Measurements from ENCODE around the gene BCORL1. TPM values are rescaled to one million over a fixed set of nuclear protein-coding genes. Genes with fewer than 3 reads are reported as not detected.

The BCORL1 gene
- total RNA-seq, 4 donors from 2014 or later = 5.9 to 11.0 (median 7.9) TPM

DNA sequence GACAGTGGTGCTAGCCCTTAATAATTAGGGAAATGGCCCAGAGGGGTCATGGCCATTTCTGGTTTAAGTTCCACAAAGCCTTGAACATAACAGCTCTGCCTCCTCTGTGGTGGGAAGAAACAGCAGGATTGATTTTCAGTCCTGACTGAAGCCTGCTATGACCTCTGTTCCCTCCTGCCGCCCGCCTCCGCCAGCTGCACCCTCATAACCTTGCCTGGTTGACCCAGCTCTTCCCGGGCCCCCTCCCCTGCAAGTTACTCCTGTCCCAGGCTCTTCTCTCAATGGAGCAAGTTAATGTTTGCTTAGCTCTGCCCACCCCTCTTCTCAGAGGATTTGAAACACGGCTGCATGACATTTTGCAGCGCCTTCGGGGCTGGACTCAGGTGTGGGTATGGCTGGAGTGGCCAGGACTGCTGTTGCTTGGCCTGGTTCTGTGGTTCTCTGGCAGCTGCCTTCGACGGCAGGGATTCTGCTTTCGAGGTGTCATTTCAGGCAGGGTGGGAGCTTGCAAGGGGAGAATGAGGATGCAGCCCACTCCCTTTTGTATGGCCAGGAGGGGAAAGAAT lies 27.3 kb downstream of the BCORL1 start:
- Histone ChIP-seq H3K4me3 (no peak overlapping the region), H3K27ac (no peak overlapping the region), H3K36me3 (peaks cover 21% of the 10 kb centered on the region), H3K4me1 (no peaks in the 10 kb centered on the region), H3K27me3 (no peaks in the 10 kb centered on the region), H3K9me3 (no peaks in the 10 kb centered on the region)
- DNase-seq (ENCODE audit: low spot score in 2 of 2) = peak in 1 of 2 donors; percentile 26
- 77% methylated on average over 10 of the region's 10 CpGs for WGBS
- no peak for TF ChIP-seq POLR2AphosphoS5 (IDR thresholded peaks at IDR 0.05)
- TF ChIP-seq, protein P1, sequence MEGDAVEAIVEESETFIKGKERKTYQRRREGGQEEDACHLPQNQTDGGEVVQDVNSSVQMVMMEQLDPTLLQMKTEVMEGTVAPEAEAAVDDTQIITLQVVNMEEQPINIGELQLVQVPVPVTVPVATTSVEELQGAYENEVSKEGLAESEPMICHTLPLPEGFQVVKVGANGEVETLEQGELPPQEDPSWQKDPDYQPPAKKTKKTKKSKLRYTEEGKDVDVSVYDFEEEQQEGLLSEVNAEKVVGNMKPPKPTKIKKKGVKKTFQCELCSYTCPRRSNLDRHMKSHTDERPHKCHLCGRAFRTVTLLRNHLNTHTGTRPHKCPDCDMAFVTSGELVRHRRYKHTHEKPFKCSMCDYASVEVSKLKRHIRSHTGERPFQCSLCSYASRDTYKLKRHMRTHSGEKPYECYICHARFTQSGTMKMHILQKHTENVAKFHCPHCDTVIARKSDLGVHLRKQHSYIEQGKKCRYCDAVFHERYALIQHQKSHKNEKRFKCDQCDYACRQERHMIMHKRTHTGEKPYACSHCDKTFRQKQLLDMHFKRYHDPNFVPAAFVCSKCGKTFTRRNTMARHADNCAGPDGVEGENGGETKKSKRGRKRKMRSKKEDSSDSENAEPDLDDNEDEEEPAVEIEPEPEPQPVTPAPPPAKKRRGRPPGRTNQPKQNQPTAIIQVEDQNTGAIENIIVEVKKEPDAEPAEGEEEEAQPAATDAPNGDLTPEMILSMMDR (IDR thresholded peaks at IDR 0.05) = no peak
- TF ChIP-seq EP300 (IDR thresholded peaks at IDR 0.05) = no peak
- TF ChIP-seq POLR2A (IDR thresholded peaks at IDR 0.05) = no peak

DNA sequence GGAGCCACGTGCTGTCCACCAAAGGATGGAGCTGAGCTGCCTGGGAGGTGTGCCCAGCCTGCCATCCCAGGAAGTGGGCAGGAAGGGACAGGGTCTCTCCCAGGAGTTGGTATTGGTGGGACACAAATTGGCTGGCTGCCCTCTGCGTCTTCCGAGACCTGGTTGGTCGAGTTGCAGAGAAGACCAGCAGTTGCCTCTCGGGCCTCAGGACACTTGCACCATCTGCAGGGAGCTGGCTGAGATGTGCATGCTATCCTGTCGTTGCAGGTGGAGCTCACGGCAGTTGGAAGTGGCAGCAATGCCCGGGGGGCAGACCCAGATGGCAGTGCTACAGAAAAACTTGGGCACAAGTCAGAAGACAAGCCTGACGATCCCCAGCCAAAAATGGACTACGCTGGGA lies 30.2 kb downstream of the BCORL1 start:
- Histone ChIP-seq H3K4me1 (no peaks in the 10 kb centered on the region), H3K36me3 (peaks cover 39% of the 10 kb centered on the region), H3K9me3 (no peaks in the 10 kb centered on the region), H3K27ac (no peak overlapping the region), H3K4me3 (no peak overlapping the region), H3K27me3 (no peaks in the 10 kb centered on the region)
- 86% methylated on average over 1 of the region's 10 CpGs for WGBS
- TF ChIP-seq, protein P1 (IDR thresholded peaks at IDR 0.05) = no peak
- TF ChIP-seq EP300 (IDR thresholded peaks at IDR 0.05) (no peak), POLR2A (IDR thresholded peaks at IDR 0.05) (no peak), POLR2AphosphoS5 (IDR thresholded peaks at IDR 0.05) (no peak)
- DNase-seq (ENCODE audit: low spot score in 2 of 2) = no peak

DNA sequence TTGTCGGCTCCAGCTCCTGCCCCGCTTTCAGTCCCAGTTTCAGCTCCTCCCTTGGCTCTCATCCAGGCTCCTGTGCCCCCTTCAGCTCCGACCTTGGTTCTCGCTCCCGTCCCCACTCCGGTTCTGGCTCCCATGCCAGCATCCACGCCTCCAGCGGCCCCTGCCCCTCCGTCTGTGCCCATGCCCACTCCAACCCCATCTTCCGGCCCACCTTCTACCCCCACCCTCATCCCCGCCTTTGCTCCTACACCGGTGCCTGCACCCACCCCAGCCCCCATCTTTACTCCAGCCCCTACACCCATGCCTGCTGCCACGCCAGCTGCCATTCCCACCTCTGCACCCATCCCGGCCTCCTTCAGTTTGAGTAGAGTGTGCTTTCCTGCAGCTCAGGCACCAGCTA lies 31.2 kb downstream of the BCORL1 start:
- Histone ChIP-seq H3K4me3 (no peak overlapping the region), H3K36me3 (peaks cover 39% of the 10 kb centered on the region), H3K27ac (no peak overlapping the region), H3K27me3 (no peaks in the 10 kb centered on the region), H3K9me3 (no peaks in the 10 kb centered on the region), H3K4me1 (no peaks in the 10 kb centered on the region)
- 85% methylated on average over 14 of the region's 14 CpGs for WGBS
- TF ChIP-seq POLR2A (IDR thresholded peaks at IDR 0.05) = no peak
- DNase-seq (ENCODE audit: low spot score in 2 of 2) = no peak

DNA sequence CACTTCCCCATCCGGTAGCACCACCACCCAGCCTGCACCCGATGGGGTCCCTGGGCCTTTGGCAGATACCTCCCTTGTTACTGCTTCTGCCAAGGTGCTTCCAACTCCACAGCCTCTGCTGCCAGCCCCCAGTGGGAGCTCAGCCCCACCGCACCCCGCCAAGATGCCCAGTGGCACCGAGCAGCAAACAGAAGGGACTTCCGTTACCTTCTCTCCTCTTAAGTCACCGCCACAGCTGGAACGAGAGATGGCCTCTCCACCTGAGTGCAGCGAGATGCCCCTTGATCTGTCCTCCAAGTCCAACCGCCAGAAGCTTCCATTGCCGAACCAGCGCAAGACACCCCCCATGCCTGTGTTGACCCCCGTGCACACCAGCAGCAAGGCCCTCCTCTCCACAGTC lies 31.9 kb downstream of the BCORL1 start:
- Histone ChIP-seq H3K9me3 (no peaks in the 10 kb centered on the region), H3K27me3 (no peaks in the 10 kb centered on the region), H3K36me3 (peaks cover 39% of the 10 kb centered on the region), H3K4me3 (no peak overlapping the region), H3K27ac (no peak overlapping the region), H3K4me1 (no peaks in the 10 kb centered on the region)
- DNase-seq (ENCODE audit: low spot score in 2 of 2) = no peak
- 96% methylated on average over 13 of the region's 13 CpGs for WGBS
- TF ChIP-seq POLR2A (IDR thresholded peaks at IDR 0.05) (no peak), POLR2AphosphoS5 (IDR thresholded peaks at IDR 0.05) (no peak), EP300 (IDR thresholded peaks at IDR 0.05) (no peak)
- TF ChIP-seq, protein P1 (IDR thresholded peaks at IDR 0.05) = no peak

DNA sequence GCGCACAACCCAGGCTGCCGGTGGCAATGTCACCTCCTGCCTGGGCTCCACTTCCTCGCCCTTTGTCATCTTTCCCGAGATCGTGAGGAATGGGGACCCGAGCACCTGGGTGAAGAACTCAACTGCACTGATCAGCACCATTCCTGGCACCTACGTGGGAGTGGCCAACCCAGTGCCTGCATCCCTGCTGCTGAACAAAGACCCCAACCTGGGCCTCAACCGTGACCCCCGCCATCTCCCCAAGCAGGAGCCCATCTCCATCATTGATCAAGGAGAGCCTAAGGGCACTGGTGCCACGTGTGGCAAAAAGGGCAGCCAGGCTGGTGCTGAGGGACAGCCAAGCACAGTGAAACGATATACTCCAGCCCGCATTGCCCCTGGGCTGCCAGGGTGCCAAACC lies 32.3 kb downstream of the BCORL1 start:
- H3K36me3 ChIP-seq = peaks cover 39% of the 10 kb centered on the region
- 85% methylated on average over 9 of the region's 12 CpGs for WGBS
- TF ChIP-seq POLR2AphosphoS5 (IDR thresholded peaks at IDR 0.05) = no peak
- TF ChIP-seq, protein P1 (IDR thresholded peaks at IDR 0.05) = no peak

DNA sequence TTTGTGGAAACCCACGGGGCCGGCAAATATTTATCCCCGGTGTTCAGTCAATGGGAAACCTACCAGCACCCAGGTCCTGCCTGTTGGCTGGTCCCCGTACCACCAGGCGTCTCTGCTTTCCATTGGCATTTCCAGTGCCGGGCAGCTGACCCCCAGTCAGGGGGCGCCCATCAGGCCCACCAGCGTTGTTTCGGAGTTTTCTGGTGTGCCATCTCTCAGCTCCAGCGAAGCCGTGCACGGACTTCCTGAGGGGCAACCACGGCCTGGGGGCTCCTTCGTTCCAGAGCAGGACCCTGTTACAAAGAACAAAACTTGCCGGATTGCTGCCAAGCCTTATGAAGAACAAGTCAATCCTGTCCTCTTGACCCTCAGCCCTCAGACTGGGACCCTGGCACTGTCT lies 32.7 kb downstream of the BCORL1 start:
- no peak overlapping the region for H3K4me3 ChIP-seq
- peaks cover 39% of the 10 kb centered on the region for H3K36me3 ChIP-seq
- no peaks in the 10 kb centered on the region for H3K9me3 ChIP-seq
- no peak for DNase-seq (ENCODE audit: low spot score in 2 of 2)
- TF ChIP-seq, protein P1 (IDR thresholded peaks at IDR 0.05) = no peak
- no peak for TF ChIP-seq POLR2AphosphoS5 (IDR thresholded peaks at IDR 0.05)
- no peak for TF ChIP-seq POLR2A (IDR thresholded peaks at IDR 0.05)
- no peak for TF ChIP-seq EP300 (IDR thresholded peaks at IDR 0.05)
- H3K4me1 ChIP-seq = no peaks in the 10 kb centered on the region
- no peaks in the 10 kb centered on the region for H3K27me3 ChIP-seq
- 86% methylated on average over 12 of the region's 15 CpGs for WGBS
- H3K27ac ChIP-seq = no peak overlapping the region

More for the DNA sequence above, 32.3 kb downstream of the BCORL1 start:
- DNase-seq (ENCODE audit: low spot score in 2 of 2) = no peak
- no peaks in the 10 kb centered on the region for H3K27me3 ChIP-seq
- H3K27ac ChIP-seq = no peak overlapping the region
- H3K4me3 ChIP-seq = no peak overlapping the region
- H3K4me1 ChIP-seq = no peaks in the 10 kb centered on the region
- H3K9me3 ChIP-seq = no peaks in the 10 kb centered on the region
